NAMALWA (cell line): ENCODE measurements around the gene HOXC10.

Source experiments
- DNase-seq: peaks from one replicate; pipeline ENCODE4 v3.0.0-alpha.2; 2015; ENCODE audit warnings: low spot score

Gene HOXC10

DNA sequence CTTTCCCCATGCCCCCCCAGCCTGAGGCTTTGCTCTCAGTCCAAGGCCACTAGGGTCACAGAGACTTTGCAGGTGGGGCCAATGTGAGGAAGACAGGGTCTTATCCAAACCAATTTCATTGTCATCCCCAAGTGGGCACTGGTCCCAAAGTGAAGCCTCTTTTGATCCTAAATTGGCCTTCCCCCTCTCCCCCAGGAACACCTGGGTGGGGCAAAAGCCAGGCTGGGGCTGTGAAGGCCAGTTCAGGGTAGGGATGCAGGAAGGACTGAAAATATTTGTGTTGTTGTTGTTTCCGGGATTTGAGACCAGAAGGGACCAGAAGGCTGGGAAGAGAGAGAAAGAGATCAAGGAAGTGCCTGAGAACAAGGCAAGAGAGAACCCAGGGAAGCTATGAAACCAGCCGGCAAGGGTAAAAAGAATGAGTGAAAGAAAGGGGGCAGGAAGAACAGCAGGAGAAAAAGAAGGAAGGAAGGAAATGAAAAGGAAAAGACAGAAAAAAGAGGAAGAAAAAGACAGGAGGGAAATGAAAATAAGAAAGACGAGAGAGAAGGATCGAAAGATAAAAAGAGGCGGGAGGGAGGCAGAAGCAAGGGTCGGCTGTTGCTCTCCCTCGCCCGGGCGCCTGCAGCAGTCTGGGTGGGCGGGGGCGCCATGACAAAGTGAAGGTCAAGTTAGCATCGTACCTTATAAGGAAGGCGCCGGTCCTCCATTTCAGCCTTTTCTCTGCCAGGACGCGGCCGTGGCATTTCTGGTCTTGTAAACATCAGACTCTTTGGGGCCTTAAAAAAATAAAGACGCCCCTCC lies 19.5 kb upstream of the HOXC10 start:
- no peak for DNase-seq

- DNase-seq = no peak
Measured at GRCh38 chr12:53966085-53966384, 18.9 kb upstream of the HOXC10 start.

- no peak for DNase-seq
Measured at GRCh38 chr12:53966385-53967133, 18.4 kb upstream of the HOXC10 start.

- DNase-seq = no peak
Measured at GRCh38 chr12:53967421-53967925, 17.5 kb upstream of the HOXC10 start.

DNA sequence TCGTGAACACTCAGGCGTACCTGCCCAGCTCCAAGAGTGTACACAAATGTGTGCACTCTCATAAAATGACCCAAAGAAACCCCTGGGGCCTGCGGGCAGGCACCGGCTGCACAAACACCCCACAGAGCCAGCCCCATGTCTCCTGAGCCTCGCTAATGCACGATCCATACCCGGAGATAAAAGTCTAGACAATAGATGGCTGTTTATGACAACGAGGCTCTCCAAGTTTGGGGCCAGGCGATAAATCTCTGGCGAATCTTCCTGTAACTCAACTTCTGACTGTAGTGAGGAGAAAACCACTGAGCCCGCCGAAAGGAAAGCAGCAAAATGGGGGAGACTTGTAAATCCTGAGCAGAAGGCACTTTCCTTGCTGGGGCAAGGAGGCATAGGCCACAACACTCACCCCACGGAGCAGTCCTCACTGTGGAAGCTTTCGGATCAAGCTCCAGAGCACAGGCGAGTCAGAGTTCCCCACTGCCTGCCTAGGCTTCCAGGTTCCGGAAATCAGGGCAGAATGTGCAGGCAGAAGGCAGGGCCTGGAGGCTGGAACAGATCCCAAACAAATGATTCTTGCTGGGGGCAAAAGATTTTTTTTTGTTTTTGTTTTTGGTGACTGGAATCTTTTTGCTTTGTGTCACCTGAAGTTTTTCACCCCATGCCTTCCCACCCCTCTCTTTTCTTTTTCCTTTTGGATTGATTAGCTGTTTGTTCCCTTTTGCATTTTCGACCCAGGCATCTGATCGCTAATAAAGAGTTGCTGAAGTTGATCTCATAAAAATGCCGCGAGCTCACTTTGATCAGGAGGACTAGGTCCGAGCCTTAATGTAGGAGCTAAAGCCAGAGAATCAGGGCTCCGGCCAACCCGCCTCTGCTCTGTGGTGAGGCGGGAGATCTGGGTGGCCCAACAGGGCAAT lies 16.5 kb upstream of the HOXC10 start:
- no peak for DNase-seq

DNA sequence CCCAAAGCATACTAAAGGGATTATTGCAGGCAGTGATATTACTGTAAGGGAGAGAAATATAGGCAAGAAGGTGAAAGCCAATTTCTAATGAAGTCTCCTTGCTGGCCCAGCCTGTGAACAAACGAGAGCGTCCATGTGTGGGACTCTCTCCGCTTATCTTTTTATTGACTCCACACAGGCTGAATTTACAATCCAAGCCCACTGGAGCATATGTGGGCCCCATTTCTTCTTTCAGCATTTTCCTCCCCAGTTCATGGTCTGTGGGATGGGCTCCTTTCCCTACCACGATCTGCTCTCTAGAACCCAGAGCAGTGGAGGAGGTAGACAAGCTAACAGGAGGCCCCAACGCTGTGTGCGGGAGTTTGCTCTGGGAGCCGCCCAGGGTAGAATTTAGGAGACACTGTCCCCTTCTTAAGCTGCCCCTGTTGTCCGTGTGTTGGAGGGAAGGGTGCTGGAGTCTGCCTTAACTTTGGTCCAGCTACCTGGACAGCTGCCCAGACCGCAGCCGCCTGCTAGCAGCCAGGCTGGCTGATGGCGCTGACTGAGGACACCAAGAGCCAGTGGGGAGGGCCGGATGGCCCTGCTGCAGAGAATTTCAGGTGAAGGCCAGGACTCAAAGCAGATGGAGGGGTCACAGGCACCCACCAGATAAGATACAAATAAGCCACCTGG lies 15.2 kb upstream of the HOXC10 start:
- no peak for DNase-seq

DNA sequence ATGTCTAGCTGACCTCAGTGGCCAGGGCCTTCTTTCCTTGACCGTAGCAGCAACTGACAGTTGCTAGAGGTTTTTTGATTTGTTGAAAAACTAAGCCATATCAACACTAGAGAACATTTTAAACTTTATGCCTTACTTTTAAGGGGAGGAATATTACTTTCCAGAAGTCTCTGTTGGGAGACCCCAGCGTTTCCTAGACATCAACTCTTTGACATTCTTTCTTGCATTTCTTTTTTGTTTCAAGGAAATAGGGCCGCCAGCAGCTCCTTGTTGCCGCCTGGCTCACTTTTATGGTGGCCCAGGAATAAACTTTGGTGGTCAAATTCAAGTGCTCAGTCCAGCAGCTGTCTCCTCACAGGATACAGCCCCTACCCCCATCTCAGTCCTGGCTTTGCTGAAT lies 14.5 kb upstream of the HOXC10 start:
- no peak for DNase-seq

GRCh38 chr12:53971129-53971528 lies 13.8 kb upstream of the HOXC10 start:
- DNase-seq = no peak

GRCh38 chr12:53971686-53972085 lies 13.3 kb upstream of the HOXC10 start:
- no peak for DNase-seq

- DNase-seq = no peak
Measured at GRCh38 chr12:53972152-53972702, 12.7 kb upstream of the HOXC10 start.

DNA sequence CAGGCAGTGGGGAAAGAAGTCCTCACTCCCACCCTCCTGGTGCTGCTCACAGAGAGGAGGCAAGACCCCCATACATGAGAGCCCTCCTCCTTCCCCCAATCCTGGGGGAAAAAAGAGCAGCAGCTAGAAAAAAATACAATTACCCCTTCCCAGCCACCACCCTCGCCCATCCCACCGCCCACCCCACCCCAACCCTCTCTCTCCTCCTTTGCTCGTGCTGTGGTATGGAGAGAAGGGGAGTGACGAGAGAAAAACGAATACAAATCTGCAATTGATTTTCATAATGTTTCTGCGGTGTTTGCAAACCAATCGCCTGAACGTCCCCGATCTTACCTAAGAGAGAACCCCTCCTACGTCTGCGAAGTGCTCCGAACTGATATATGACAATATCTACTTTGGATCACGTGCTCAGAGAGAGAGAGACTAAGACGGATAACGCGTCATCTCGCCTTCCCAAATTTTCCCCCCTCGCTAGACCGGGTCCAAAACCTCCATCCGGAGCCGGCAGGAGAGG lies 12.2 kb upstream of the HOXC10 start, which contains the start of gene HOXC11:
Gene HOXC11, plus strand, starts transcription at position 405 of the 514 bp plus-strand sequence. CDS start 116 bp downstream, outside the sequence.
- no peak for DNase-seq

GRCh38 chr12:53973236-53974042 lies 11.5 kb upstream of the HOXC10 start:
- no peak for DNase-seq

DNA sequence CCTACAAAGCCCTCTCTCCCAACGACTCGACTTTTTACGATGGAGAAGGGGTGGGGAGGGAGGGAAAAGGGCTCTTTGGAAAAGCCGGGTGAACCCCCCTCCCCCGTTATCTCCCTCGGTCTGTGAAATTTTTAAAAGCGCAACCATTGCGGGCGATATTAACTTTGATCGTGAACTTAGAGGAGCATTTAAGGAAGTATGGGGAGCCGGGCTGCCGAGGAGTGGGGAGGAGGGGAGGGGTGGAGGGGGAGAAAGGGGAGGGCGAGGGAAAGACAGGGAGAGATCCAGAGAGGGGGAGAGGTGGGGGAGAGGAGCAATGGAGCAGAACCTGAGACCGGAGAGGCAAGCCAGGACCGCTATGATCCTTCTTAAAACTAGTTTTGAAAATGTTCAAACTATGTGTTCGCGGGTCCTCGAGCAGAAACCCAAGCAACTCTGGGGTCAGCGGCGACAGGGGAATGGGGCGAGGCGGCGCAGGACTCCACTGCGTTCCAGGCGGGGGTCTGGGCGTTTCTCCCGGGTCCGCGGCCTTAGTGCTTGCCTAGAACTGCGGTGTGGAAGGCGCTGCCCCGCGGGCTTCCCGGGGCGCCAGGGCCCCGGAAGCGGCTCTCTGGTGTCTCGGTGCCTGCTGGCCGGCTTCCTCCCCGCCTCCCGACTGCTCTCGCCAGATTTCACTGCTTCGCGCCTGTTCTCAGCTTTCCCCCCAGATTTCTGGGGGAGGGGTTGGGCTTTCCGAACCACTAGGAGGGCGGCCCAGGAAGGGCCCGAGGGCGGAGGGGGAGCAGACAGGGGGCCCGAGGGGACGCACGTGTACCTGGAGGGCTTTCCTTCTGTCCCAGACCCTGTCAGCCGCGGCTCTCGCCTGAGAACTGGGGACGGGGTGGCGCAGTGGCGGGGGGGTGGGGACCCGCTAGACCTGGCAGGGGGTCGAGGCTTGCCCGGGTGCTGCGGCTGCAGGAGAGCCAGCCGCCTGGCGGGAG lies 10.6 kb upstream of the HOXC10 start, which contains the start of gene HOTAIR:
Gene HOTAIR, minus strand, starts transcription at position 871 of the 980 bp plus-strand sequence.
- no peak for DNase-seq

DNA sequence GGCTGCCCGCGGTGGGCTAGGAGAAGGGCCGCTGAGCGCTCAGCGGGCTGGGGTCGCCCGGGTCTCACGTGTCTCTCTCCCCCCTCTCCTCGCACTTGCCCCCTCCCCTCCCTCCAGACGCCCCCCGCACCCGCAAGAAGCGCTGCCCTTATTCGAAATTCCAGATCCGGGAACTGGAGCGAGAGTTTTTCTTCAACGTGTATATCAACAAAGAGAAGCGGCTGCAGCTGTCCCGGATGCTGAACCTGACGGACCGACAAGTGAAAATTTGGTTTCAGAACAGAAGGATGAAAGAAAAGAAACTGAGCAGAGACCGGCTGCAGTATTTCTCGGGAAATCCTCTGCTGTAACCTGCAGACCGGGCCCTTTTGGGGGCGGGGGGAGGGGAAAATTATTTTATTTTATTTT lies 9.9 kb upstream of the HOXC10 start:
- no peak for DNase-seq

- no peak for DNase-seq
Measured at GRCh38 chr12:53975479-53976152, 9.3 kb upstream of the HOXC10 start.

DNA sequence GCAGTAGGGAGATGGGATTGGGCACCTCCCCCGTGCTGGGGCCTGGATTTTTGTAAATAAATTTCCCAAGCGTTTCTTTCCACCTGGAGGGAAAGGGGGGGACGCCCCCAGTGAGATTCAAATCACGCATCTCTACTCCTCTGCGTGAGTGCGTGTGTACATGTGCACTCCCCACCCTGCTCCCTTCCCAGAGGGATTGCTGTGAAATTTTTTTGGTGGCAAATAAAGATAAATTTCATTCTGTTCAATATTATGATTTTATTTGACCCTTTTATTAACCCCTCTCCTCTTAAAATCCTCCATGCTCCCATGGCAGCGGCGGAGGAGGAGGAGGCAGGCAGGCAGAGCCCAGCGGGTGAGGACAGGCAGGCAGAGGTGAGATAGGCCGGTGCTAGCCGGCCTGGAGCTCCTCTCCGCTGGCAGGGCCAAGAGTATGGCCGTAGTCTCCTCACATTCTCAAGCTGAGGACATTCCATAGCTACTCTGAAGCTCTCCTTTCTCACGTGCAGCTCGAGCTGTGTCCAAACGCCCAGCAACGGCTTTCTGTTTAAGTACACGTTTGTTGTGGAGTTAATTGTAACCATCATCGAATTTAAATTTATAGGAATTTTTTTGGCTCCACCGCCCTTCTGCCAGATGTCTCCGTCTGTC lies 8.6 kb upstream of the HOXC10 start:
- DNase-seq = no peak

DNA sequence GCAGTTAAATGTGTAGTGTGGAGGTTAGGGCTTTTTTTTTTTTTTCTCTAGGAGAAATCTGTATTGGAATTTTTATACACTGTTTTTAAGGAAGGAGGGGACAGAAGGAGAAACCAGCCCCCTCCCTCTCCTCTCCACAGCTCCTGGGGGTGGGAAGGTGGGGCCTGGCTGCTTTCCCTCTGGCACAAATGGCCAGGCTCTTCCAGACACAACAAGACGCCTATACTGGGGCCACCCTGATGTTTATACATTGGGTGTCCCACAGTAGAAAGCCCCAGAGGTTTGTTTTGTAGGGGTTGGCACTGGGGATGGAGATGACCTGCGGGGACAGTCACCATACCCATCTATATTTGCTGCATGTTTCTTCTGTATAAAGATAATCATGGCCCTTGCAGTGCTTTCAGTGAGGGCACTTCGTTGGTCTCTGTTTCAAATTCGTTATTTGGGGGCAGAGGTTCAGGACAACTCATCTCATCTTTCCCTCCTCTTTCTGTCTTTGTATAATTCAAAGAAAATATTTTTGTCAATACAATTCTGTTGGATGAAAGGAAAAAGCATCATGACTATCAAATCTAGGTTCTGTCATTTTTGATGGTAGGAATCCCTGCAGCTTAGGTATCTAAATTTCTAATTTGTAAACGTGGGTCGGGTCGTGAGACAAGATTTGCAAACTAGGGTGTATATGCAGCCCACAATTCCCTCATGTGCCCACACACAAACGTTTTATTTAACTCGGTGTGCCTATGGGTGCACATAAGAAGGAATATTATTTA lies 7.9 kb upstream of the HOXC10 start:
- DNase-seq = no peak
